Smooth muscle cell (in vitro differentiated cells): Measurements from ENCODE around the gene MAP3K7. TPM values are rescaled to one million over a fixed set of nuclear protein-coding genes. Genes with fewer than 3 reads are reported as not detected.

Experiments used
- DNase-seq: peaks from one replicate; lab custom pipeline; 2025; ENCODE audit not compliant: unreplicated experiment; lab: John Stamatoyannopoulos, UW
- H2AFZ ChIP-seq: fragments of 200-600 bp; sonication (generic); 2 replicates; pipeline ENCODE4 v1.6.0; 2016; ENCODE audit warnings: antibody characterized with exemption, low read depth, mild to moderate bottlenecking
- H3F3A ChIP-seq: fragments of 200-600 bp; sonication (generic); 2 replicates; pipeline ENCODE4 v1.6.0; 2017; ENCODE audit warnings: antibody characterized with exemption, low read depth
- H3K27ac ChIP-seq: fragments of 200-600 bp; sonication (generic); 2 replicates; pipeline ENCODE4 v1.5.1; 2016; ENCODE audit warnings: low read depth, mild to moderate bottlenecking
- H3K27me3 ChIP-seq: fragments of 200-600 bp; sonication (generic); 2 replicates; pipeline ENCODE4 v1.6.1; 2016; ENCODE audit warnings: low read depth, mild to moderate bottlenecking
- H3K36me3 ChIP-seq: fragments of 200-600 bp; sonication (generic); 2 replicates; pipeline ENCODE4 v1.5.1; 2016; ENCODE audit warnings: low read depth
- H3K4me1 ChIP-seq: fragments of 200-600 bp; sonication (generic); 2 replicates; pipeline ENCODE4 v1.5.1; 2016; ENCODE audit warnings: low read depth
- H3K4me2 ChIP-seq: fragments of 200-600 bp; sonication (generic); 2 replicates; pipeline ENCODE4 v1.6.0; 2016; ENCODE audit warnings: mild to moderate bottlenecking
- H3K4me3 ChIP-seq: fragments of 200-600 bp; sonication (generic); 2 replicates; pipeline ENCODE4 v1.5.1; 2016; ENCODE audit warnings: mild to moderate bottlenecking
- H3K79me2 ChIP-seq: fragments of 200-600 bp; sonication (generic); 2 replicates; pipeline ENCODE4 v1.6.0; 2016; ENCODE audit warnings: low read depth, mild to moderate bottlenecking
- H3K9ac ChIP-seq: fragments of 200-600 bp; sonication (generic); 2 replicates; pipeline ENCODE4 v1.6.0; 2016; ENCODE audit warnings: low read depth
- H3K9me3 ChIP-seq: fragments of 200-600 bp; sonication (generic); replicated peaks from 2 replicates; pipeline ENCODE4 v1.5.1; 2016; ENCODE audit warnings: low read depth
- H4K20me1 ChIP-seq: fragments of 200-600 bp; sonication (generic); 2 replicates; pipeline ENCODE4 v1.6.0; 2016; ENCODE audit warnings: low read depth
- CTCF ChIP-seq: fragments of 200-600 bp; sonication (generic); IDR thresholded peaks from 2 replicates; pipeline ENCODE4 v1.5.1; 2017; ENCODE audit warnings: borderline replicate concordance, mild to moderate bottlenecking, antibody characterized with exemption; ENCODE audit not compliant: insufficient read depth, poor library complexity, severe bottlenecking
- WGBS: methylation state at CpG from one replicate; pipeline ENCODE4 v1.1.7; 2016; ENCODE audit warnings: low lambda C conversion rate; 5-methylcytosine and 5-hydroxymethylcytosine counted together
- polyA plus RNA-seq: library from polyadenylated mRNA; unstranded; fragments of >200 nt; fragmentation: Nextera tagmentation; extraction: Ambion mirVana; gene quantifications from 2 replicates; pipeline ENCODE4 v1.2.1, GENCODE V29; 2016
- total RNA-seq: library from RNA; depleted of rRNA; stranded (reverse); fragments of >200 nt; gene quantifications from 2 replicates; pipeline ENCODE4 v1.2.3, GENCODE V29; 2014

MAP3K7 gene
- total and polyA plus RNA-seq, 2 experiments from 2014 or later, result 22.0 to 40.4 TPM

DNA sequence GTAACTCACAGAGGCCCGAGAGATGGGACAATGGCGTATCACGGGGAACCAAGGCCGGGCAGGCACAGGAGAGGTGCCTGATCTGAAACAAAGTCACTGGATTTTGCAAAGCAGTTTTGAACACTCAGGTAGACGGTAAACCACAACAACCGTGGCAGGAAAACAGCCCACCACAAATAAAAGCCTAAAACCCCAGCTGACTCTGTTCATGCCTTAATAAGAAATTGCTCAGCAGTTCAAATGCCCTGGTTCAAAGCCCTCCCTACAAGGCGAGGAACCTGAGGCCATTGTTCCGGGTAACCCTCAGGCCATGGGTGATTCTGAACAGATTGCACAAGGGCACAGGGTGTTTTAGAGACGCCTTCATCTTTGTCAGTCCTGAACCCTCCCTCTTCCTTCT lies 114.2 kb downstream of the MAP3K7 start:
- Histone ChIP-seq H3F3A (peaks cover 2% of the 10 kb centered on the region), H3K27ac (no peak overlapping the region), H4K20me1 (no peaks in the 10 kb centered on the region), H3K27me3 (no peaks in the 10 kb centered on the region), H3K4me2 (no peak overlapping the region), H3K9ac (no peak overlapping the region), H3K4me3 (no peak overlapping the region), H3K9me3 (no peaks in the 10 kb centered on the region), H3K79me2 (no peaks in the 10 kb centered on the region), H3K36me3 (no peaks in the 10 kb centered on the region), H2AFZ (no peak overlapping the region), H3K4me1 (peaks cover 1% of the 10 kb centered on the region)
- no peak for DNase-seq
- WGBS, result 94% methylated on average over 9 of the region's 9 CpGs
- no peak for TF ChIP-seq CTCF

DNA sequence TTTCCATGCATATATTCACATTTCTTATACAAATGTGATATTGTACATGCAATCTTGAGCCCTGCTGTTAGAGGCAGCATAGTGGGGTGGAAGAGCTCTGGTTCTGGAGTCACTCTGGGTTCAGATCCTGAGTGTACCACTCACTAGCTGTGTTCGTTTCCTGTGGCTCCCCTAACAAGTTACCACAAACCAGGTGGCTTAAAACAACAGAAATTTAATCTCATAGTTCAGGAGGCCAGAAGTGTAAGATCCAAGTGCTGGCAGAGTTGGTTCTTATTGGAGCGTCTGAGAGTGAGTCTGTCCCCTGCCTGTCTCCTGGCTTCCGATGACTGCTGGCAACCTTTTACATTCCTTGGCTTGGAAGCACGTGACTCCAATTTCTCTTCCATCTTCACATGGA lies 115.6 kb downstream of the MAP3K7 start:
- no peak overlapping the region for H3K9ac ChIP-seq
- no peaks in the 10 kb centered on the region for H3K27me3 ChIP-seq
- no peaks in the 10 kb centered on the region for H3K36me3 ChIP-seq
- H3K4me1 ChIP-seq, result peaks cover 16% of the 10 kb centered on the region
- no peak overlapping the region for H2AFZ ChIP-seq
- 89% methylated on average over 4 of the region's 4 CpGs for WGBS
- H3K9me3 ChIP-seq, result no peaks in the 10 kb centered on the region
- no peak overlapping the region for H3K27ac ChIP-seq
- DNase-seq, result no peak
- peaks cover 8% of the 10 kb centered on the region for H3F3A ChIP-seq
- no peak overlapping the region for H3K4me3 ChIP-seq
- no peaks in the 10 kb centered on the region for H3K79me2 ChIP-seq
- H3K4me2 ChIP-seq, result no peak overlapping the region
- no peak for TF ChIP-seq CTCF
- H4K20me1 ChIP-seq, result no peaks in the 10 kb centered on the region

DNA sequence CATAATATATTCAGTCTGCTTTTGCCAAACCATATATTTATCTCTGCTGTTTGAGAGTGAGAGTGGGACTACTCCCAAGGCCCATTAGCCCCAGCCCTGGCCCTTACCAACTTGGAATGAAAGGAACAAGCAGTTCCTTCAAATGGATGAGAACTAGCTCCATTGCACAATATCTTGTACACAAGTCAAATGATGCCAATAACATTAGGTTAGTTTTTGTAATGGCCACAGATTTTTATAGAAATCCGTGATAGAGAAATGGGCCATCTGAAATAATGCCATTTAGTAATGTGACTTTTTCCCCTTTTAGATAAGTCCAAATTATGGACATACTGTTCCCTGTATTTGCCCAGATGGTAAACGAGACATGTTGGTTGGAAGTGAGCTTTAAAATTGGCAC lies 117.0 kb downstream of the MAP3K7 start:
- Histone ChIP-seq H3K27me3 (no peaks in the 10 kb centered on the region), H3F3A (peaks cover 8% of the 10 kb centered on the region), H3K4me3 (no peak overlapping the region), H4K20me1 (no peaks in the 10 kb centered on the region), H3K9me3 (no peaks in the 10 kb centered on the region), H3K9ac (no peak overlapping the region), H3K27ac (no peak overlapping the region), H3K4me1 (peaks cover 30% of the 10 kb centered on the region), H3K4me2 (no peak overlapping the region), H3K79me2 (no peaks in the 10 kb centered on the region), H2AFZ (no peak overlapping the region), H3K36me3 (no peaks in the 10 kb centered on the region)
- TF ChIP-seq CTCF, result no peak
- no peak for DNase-seq
- 92% methylated on average over 2 of the region's 2 CpGs for WGBS

- Histone ChIP-seq H4K20me1 (no peaks in the 10 kb centered on the region), H3F3A (peaks cover 8% of the 10 kb centered on the region), H3K9me3 (no peaks in the 10 kb centered on the region), H3K4me2 (no peak overlapping the region), H3K4me3 (no peak overlapping the region), H3K9ac (no peak overlapping the region), H3K27ac (no peak overlapping the region), H2AFZ (no peak overlapping the region), H3K79me2 (no peaks in the 10 kb centered on the region), H3K27me3 (no peaks in the 10 kb centered on the region), H3K36me3 (no peaks in the 10 kb centered on the region), H3K4me1 (peaks cover 33% of the 10 kb centered on the region)
- no peak for DNase-seq
- 77% methylated on average over 1 of the region's 1 CpG for WGBS
- no peak for TF ChIP-seq CTCF
Measured at GRCh38 chr6:90468859-90469258, 118.0 kb downstream of the MAP3K7 start.
